GM19023 (cell line): ENCODE measurements around the gene C9orf152.

ENCODE experiments used
- ATAC-seq: cut with Tn5 transposase; IDR thresholded peaks from one replicate; pipeline ENCODE4 v1.9.1; 2021; ENCODE audit warnings: mild to moderate bottlenecking, moderate library complexity; ENCODE audit not compliant: unreplicated experiment

Gene C9orf152

DNA sequence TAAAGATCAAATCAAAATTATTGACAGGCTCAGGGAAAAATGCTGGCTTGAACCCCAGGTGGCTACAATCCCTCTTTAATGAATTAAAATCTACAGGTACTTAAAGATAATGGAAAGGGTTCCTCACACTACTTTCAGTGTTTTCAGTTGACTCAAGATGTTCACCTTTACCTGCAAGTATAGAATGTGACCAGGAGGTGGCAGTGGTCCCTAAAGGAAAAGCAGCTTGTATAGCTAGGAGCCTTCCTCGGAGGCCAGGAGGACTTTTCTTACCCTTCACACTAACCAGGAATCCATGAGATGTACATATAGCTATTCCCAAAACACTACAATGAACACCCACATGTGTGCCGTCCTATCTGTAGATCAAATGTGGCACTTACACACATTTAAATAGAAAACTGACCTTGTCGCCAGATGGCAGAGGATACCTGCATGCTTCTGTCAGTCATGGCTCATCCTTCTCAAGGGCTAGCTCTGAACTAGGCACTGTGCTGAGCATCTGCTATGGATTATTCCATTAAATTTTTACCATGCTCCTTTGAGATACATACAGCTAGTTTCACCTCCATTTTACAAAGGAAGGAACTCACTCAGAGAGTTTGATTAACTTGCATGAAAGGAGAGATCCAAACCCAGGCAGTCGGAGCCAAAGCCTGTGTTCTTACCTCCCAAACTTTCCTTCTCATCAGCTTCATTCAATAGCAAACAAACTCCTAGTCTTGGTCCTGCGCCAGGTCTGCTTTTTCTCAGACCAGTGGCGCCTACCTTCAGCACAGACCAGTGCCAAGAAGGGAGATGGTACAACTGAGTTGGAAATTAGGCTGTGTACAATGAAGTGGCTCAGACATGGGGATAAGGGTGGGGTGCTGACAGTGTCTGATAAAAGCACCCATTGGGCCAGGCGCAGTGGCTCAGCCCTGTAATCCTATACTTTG is 24.5 kb downstream of the C9orf152 start:
- ATAC-seq: peak; percentile 74

DNA sequence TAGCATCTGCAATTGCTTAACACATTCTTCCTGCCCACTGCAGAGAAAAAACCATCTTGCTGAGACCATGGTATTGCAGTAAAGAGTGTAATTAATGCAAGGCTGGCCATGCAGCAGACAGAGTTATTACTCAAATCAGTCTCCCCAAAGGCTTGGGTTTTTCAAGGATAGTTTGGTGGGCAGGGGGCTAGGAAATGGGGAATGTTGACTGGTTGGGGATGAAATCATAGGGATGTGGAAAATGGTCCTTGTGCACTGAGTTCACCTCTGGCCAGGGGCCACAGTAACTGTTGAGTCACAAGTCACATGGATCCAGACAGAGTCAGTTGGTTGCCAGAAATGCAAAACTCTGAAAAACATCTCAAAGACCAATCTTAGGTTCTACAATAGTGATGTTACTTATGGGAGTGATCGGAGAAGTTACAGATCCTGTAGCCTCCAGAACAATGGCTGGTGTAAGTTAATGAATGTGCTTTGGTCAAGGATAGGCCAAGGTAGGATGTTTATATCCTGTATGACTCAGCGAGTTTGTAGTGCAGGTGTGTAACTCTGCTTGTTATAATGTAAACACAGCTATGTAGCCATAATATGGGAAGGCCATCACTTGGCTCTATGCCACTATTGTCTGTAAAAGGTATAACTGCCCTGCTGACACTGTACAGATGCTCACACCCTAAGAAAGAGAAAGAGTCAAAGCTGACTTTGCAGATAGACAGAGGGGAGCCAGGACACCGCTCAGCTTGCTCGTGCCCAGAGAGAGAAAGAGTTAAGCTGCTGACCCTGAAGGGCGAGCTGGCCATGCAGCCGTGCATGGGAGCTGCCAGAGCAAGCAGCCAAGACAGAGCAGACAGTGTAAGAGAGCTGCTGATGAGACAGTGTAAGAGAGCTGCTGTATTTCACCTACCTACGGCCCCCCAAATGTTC is 27.2 kb downstream of the C9orf152 start:
- no peak for ATAC-seq

DNA sequence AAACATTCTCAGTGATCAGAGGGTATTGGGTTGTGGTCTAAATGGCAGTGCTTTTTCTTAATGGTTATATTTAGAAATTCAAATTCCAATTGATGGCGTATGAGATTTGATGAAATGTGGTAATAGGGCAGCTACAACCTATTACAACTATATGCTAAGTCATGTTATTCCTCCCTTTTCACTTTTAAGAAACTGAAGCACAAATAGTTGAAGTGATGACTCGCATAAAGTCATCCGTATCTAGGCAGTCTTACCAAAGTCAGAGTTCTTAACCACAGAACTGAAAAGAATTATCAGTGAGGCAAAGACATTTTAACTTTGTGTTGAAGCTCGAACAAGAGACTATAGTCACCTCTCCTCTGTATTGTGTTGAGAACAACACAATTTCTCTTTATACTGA is 28.2 kb downstream of the C9orf152 start:
- no peak for ATAC-seq

DNA sequence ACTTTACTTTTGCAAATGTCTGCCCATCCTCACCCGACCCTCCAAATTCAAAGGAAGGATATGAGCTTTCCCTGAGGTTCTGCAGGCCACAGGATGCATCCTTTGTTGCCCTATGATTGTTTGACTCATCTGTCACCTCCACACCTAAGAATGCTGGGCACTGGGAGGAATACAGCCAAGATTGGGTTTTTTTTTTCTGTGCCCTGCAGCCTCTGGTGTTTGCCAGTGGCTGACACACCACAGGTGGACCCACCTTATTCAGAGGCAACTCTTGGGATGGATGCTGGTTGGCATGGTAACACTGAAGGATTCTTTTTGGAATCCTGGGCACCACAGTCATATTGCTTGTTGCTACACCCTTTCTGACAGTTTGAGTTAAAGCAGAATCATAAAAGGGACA is 29.7 kb downstream of the C9orf152 start:
- ATAC-seq: no peak

DNA sequence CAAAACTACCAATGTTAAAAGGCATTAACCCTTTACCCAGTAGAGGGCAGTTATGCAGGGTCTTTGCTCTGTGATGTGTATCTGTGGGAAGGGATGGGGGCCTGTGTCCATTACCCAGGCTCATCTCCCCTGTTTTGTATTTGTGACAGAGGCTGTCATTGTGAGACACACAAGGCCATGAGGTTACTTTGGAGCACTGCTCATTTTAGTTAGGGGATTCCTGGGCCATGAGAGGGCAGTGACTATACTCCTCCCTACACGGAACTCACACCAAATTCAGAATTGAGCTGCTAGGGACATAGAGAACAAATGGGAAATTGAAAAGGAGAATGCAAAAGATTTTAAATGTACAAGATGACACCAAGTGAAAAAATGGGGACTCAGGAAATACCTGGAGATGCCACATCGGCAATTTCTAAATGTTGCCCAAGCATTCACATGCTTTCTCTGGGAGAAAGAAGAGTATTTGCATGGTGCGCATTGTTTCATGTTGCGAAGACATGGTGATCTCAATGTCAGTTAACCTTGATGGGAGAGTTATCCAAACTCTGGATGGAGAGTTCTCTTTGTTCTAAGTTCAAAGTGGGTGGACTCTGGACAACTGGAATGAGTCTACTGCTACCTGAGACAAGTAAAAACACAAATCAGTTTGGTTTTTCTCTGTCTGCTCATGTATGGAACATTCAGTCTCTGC is 32.5 kb downstream of the C9orf152 start:
- ATAC-seq: no peak

DNA sequence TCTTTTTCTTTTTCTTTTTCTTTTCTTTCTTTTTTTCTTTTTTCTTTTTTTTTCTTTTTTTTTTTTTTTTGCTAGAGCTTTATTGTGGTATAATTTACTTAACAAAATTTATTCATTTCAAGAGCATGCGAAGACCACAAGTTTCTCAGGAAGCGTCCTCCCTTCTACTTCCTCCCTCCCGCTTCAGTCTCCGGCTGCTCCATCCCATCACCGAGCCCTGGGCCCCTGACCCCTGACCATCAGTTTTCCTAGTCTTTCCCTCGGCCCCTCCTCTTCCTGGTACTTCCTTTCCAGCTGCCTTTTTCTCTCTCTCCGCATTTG is 34.7 kb downstream of the C9orf152 start:
- no peak for ATAC-seq

DNA sequence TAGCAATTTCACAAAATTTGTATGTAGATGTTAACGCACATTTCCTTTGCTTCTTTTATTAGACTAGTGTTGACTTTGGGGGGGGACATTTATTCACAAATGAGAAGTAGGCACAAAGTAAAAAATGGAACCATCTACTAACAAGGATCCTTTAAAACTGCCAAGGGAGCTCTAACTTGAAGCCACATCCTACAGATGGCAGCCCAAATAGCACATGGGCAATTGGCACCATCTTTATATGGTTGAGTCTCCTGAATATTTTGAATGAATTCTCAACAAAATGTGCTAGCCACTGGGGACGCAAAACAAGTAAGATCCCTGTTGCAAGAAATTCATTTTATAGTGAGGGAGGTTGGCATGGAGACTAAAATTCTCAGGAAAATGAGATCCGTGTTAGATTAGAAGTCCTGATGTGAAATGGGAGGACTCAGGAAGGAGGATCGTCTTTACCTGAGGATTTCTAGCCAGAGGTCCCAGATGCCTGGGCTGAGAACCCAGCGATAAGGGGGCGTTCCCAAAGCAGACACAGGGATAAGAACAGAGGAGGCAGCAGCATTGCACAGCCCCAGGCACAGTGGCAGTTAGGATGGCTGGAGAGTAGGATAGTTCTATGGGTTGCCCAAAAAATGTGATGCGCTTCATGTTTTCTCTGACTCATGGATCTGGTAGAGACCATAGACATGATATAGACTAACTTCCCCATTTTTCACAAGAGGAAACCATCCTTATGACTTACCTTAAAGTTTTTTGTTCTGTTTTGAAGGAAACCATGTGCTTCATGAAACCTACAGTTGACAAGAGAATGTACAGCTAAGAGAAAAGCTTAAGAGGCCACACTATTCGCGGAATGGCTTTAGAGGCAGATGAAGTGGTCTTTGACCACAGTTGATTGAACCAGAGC is 37.4 kb downstream of the C9orf152 start:
- ATAC-seq: no peak

DNA sequence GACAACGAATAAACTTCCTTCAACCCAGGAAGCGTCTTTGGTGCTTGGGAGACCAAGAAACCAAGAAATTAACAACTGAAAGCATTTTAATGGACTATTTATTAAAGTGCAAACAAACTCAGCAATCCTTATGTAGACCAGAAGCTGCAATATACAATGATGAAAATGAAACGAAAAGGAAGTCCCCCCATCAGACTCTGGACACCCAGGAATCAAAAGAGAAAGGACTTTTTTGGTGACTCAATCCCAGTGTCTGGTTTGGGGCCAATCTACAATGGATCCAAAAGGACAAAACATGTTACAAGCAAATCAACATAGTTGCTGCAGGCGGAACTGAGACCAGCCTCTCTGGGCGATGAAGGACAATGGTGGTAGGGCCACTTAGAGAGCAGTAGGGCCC is 39.5 kb downstream of the C9orf152 start:
- no peak for ATAC-seq

DNA sequence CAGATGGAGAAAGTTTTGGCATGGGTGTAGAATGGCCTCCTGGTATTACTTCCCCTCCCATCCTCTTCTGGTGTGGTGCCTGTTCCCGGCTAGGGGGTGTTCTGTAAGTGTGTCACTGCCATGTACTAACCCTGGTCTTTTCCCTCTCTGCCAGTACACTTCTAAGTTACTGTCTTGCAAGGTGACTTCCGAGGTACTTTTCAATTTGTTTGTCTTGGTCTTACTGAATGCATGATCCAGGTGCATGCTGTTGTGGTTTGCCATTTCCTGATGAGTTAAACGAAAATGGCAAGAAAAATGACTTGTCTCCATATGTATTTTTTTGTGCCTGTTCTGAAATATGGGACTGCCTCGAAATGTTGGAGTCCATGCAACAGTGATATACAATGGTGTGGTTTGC is 46.0 kb downstream of the C9orf152 start:
- ATAC-seq: no peak

DNA sequence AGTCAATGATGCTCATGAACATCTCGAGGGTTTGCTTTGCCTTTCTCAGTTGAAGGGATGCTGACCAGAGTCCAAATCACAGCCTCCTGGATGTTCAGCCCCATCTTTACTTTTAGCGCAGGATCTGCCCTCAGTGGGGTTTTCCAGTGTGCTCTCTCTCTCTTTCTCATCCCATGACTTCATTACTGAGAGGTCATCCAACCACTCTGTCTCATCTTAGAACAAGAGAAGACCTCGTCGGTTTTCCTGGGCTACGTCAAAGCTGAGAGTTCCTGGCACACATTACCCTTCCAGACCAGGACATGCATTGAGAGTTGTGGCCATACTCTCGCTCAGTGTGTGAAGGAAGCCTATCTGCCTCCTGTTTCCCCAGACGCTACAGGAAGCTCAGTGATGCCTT is 47.3 kb downstream of the C9orf152 start:
- no peak for ATAC-seq

DNA sequence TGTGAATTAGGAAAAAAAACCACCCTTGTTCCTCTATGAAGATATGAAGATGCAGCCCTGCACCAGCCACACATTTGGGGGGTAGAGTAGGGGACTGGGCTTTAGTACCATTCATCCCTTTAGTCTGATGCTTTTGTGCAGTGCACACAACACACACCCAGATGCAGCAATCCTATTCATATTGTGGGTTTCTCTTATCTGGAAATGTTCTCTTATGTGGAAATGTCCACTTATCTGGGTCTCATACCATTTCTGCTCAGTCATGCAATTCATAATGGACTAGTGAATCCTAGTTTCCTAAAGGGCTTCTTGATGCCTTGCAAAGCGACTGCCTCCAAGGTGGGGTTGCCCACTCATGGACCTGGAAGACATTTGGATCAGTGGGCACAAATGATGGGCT is 47.8 kb downstream of the C9orf152 start:
- ATAC-seq: no peak

DNA sequence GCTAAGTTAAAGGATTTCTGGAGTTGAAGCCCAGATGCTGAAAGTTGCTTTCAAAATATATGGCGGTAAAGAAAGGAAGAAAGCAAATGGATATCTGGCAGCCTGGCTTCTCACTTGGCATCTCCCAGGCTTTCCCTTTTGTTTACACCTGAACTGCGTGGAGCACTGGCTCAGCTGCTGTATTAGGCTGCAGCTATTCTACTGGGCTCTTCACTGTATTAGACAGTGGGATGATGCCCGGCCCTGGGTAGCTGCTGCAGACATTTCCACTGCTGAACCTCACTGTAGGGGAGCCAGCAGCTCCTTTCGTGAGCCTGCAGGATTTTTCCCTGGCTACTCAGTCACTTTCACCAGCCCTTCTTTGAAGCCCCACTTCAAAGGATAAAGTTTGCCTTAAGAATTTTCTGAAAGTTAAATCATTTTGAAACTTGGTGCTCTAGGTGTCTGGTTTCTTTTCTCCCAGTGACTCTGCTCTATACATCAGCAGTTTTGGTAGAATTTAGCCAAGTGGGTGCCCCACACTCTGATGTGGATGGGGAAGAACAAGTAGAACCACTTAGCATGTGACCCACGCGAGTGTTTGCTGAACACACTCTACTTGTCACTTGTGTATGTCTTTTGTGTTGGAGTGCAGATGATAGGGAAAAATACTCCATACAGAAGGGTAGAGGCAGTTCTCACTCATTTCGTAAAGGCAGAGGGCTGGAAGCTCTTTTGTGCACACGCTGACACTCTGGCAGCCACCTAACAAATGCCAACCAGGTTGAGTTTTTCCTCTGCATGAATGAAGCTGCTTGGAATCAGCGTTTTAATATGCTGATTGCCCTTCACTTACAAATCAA is 49.9 kb downstream of the C9orf152 start:
- ATAC-seq: no peak

DNA sequence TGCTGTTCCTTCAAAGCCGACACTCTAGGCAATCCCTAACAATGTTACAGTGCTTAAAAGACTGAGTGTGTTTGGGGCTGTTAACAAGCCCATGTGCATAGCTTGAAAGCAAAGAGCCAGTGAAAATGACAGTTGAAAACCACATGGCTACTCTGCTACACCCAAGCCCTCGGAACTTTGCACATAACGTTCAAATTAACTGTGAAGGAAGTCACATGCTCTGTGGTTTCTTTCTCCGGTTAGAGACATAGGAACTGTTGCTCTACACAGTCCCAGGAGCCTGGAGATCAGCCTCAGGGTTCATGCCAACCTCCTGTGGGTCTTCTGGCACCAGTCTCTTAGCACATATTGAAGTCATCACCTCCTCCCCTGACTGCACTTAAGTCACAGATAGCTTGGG is 51.1 kb downstream of the C9orf152 start:
- ATAC-seq: peak; percentile 70

DNA sequence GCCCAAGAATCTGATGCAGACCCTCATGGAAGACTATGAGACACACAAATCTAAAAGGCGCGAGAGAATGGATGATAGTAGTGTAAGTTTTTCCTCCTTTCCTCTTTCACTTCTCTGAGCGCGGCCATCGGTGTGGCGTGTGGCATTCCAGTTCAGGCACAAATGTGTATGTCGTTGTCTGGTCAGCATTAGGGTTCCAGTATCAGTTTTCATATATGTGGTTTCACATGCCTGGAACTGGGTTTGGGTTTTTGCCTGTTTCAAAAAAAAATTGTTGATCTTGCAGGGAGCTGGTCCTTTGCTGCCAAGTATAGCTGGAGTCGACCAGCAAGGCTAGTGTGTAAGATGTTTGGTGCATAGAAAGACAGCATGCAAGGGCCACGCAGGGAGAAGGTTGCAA is 51.5 kb downstream of the C9orf152 start:
- no peak for ATAC-seq

DNA sequence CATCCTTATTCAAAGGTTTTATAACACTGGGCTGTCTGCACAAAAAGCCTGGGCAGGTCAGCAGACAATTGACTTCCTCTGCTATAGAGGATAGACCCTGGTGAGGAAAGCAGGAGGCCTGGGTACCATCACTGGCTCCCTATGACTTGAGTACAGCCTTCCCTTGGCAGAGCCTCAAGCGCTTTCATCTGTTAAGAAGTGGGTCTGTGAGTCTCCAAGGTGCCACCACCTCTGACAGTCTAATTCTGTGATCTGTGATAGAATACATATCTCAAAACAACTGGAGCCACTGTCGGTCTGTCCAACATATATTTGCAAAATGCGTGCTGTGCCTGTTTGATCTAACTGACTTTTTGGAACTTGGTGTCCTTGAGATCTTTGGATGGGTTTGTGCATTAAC is 52.2 kb downstream of the C9orf152 start:
- no peak for ATAC-seq

DNA sequence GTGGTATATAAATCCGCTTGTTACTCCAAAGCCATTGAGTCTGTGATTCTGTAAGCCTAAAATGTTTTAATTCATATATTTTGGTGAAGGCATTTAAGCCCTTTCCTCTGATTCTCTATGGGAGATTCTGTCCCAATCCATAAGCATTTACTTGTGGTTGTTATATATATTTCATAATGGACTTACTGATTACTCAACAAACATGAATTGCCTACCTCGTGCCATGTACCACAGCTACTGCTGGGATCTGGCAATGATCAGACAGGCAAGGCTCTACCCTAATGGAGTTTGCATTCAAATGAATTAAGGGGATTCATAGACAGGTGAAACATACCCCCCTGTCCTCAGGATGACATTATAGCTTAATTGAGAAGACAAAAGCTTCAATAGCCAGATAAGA is 54.5 kb downstream of the C9orf152 start:
- no peak for ATAC-seq

DNA sequence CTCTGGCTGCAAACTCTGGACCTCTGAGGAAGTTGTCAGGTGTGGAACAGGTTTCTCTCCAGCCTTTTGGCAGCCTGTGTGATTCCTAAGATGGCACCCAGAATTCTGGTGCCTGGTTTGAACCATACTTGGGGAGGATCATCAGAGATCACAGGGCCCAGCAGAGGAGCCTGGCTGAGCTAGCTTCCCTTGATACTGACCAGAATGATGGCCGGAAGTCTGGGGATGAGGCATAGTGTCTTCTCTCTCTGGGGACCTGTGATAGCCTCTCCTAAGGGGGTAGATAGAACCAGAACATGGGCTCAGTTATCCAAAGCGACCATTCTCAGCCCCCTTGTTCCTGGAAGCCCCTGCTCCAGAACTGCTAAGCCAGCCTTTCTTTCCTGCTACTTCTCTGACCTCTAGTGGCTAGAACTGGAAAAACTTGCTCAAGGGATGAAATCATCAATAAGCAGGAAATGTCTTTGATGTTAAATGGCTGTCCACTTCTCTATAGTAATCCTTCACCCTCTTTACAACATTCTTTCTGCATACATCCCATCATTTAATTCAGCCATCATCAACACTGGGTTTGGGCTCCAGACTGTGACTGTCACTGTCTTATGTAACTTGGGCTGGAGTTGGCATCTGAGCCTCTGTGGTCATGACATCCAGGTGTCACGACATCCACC is 55.1 kb downstream of the C9orf152 start:
- ATAC-seq: no peak
